ENCODE data around the gene NEK5. TPM values are rescaled to one million over a fixed set of nuclear protein-coding genes. Genes with fewer than 3 reads are reported as not detected.

Gene NEK5, protein sequence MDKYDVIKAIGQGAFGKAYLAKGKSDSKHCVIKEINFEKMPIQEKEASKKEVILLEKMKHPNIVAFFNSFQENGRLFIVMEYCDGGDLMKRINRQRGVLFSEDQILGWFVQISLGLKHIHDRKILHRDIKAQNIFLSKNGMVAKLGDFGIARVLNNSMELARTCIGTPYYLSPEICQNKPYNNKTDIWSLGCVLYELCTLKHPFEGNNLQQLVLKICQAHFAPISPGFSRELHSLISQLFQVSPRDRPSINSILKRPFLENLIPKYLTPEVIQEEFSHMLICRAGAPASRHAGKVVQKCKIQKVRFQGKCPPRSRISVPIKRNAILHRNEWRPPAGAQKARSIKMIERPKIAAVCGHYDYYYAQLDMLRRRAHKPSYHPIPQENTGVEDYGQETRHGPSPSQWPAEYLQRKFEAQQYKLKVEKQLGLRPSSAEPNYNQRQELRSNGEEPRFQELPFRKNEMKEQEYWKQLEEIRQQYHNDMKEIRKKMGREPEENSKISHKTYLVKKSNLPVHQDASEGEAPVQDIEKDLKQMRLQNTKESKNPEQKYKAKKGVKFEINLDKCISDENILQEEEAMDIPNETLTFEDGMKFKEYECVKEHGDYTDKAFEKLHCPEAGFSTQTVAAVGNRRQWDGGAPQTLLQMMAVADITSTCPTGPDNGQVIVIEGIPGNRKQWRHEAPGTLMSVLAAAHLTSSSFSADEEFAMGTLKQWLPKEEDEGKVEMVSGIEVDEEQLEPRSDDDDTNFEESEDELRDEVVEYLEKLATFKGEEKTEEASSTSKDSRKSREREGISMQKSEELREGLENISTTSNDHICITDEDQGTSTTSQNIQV
- under 0.01 TPM in 1 of 2 replicates, not detected in the other for total RNA-seq

DNA sequence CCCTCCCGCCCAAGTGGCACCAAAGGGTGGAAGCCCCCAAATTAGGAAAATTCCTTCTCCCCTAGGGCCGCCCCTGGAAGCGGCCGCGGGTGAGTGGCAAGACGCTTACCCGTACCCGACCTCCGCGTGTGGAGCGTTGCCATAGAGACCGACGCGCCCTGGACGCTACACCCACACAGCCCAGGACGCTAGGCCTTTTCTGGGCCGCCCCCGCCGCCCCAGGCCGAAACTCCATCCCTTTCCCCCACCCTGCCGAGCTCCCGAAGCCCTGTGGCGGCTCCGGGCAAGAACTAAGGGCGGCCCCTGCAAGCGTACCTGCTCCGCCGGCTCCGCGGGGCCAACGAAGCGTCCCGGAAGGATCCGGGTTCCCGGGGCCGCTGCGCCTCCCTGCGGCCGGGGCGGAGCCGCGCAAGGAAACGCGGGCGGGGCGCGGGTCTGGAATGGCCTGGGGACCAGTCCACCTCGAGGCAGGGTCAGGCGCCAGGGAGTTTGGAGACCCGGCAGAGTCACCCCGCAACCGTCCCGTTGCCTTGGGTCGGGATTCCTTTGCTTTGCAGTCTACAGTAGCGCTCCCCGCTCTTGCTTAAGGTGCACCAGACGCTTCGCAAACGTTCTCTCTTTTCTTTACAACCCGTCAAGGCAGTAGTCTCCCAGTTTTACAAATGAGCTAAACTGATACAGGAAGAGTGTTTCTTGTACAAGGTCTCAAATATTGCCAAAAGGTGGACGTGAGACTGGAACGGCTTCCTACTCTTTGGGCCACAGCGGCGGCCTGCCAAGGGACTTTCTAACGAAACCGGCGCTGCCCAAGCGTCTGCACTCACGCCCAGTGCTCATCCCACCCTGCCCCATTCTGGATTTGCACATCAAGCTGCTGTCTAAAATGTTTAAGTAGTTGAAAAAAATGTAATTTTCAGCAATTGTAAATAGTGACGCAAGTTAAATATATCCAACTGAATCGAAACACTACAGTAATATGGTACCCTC lies at the start of gene NEK5:
Gene NEK5 (minus strand): TSS at position 360 of the 987 bp plus-strand sequence. CDS start 1,591 bp downstream, outside the sequence.

DNA sequence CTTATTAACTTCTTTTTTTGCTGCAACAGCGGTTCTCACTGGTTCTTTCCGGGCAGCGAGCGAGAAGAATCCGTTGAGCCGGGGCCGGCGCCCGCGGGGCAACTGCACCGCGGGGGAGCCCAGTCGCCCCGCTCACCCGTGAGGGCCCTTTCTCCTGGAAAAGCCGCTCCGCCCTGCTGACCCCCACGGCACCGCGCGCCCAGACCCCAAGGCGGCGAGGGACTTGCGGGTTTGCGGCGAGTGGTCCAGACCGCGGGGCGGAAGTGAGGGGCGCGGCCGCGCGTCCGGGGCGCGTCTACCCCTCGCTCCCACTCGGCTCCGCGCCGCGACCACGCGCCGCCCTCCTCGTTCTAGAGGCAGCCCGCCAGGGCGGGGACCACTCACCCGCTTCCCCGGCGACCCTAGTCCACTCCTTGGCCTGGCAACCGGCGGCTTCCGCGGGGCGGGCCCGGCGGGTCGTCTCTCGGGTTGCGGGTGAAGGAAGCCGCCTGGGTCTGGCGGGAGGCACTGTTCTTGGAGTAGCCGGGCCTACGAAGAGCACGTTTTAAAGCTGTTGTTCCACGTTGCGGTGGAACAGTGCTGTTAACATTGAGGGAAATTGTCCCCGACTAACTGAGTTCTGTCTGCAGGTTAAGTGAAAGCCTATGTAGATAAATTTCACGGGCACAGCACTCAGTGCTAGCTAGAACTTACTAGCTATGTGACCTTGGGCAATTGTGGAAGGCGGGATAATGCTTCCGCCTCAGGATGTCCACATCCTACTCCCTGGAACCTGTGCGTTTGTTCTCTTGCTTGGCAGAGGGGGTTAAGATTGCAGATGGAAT lies 30.5 kb upstream of the NEK5 start, which contains the start of gene NEK3:
Gene NEK3 (minus strand): TSS at position 439 of the 824 bp plus-strand sequence. CDS start 3,406 bp downstream, outside the sequence.

DNA sequence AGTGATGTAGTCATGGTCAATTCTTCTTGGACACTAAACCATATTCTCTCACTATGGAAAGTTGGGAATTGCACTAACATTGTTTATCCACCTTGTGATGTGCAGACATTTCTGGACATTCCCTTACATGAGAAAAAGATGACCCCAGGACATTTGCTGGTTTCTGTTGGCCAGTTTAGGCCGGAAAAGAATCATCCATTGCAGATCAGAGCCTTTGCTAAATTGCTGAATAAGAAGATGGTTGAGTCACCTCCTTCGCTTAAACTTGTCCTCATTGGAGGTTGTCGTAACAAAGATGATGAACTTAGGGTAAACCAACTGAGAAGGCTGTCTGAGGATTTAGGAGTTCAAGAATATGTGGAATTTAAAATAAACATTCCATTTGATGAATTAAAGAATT lies 104.4 kb downstream of the NEK5 start, which contains the start of gene UTP14C:
Gene UTP14C (plus strand): TSS at position 211 of the 400 bp plus-strand sequence. CDS start 4,114 bp downstream, outside the sequence.

DNA sequence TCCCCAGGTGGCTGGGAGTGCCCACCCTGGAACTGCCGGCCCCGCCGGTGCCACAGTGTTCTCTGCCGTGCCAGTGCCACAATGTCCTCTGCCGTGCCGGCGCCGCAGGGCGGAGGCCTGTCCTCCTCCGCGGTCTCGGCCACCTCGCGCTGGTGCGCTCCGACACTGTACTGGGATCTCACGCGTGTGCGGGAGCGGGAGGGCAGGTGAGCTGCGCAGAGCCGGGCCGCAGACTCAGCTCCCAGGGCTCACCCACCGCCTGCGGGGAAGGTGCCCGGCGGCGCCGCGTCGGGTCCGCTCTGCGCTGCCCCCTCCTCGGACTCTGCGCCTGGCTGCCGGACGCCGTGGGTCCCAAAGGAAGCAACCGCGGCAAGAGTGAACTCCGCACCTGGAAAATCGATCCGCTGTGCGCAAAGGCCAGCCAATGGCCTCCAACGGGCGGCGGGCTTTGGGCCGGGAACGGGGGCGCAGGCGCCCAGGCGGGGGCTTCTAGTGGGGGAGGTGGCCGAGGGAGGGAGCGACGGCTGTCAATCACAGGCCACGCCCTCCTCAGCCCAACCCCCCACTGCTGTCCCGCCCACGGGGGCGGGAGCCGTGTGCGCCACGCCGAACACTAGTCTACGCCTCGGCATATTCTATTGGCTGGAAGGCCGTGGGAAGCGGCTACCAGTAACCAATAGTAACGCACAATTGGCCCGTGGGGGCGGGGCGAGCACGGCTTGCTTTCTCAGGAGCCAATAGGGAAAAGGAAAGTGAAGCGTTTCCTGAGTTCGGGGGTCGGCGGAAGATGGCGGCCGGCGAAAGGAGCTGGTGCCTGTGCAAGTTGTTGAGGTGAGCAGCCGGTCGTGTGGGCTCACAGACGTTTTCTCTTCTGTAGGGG lies 117.0 kb downstream of the NEK5 start, which contains the start of gene ALG11:
Gene ALG11 (plus strand): TSS at position 767 of the 880 bp plus-strand sequence. CDS start 21 bp downstream, at position 788.

DNA sequence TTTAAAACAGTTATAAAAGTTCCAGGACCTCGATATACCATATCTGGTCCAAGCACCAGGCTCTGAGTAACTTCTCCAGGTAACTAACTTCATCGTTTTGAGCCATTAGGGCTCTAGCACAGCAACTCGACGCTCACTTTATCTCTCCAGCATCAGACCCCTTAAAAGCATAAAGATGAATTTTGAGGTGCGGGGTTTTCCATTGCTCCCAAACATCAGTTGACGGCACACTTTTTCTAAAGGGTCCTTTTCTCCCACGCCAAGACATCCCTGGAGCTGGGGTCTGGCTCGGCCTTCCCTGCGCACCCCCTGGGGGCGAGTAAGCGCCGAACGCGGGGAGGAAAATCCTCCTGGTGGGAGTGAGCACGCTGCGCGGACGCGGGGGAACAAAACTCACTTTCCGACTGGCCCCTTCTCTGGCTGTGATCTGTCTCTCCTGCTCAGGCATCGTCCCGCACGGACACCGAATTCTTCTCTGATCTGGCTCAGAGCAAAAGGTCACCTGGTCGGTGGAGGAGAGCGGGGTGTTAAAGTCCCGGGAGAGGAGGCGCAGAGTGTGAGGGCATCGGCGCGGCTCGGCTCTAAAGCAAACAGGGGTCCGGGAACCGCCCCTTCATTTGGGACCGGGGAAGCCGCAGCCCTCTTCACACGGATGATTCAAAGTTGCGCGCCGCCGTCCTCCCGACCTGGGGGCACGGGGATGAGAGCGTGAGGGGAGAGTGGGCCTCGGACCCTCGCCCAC lies 117.8 kb downstream of the NEK5 start, which contains the start of gene ATP7B:
Gene ATP7B (minus strand): TSS at position 561 of the 742 bp plus-strand sequence. CDS start 113 bp downstream, at position 448.

Other genes starting within 250 kb of the NEK5 start
- gene ATP7B, start 117.6 kb downstream of the NEK5 start, total RNA-seq: 5.2 and 6.0 TPM in 2 replicates
- gene ALG11, start 116.7 kb downstream of the NEK5 start, total RNA-seq: 29.8 and 48.9 TPM in 2 replicates
- 10.3 and 15.7 TPM in 2 replicates for gene UTP14C, start 104.4 kb downstream of the NEK5 start, total RNA-seq
- gene NEK3, start 30.5 kb upstream of the NEK5 start, total RNA-seq: 4.9 and 6.7 TPM in 2 replicates

Data from cardiac atrium fibroblast (primary cell).